Amniotic epithelial cell (primary cell): ENCODE results near the gene CAPSL.
"Not testable (repeated sequence)": the region's sequence is repeated elsewhere in the genome, so short reads cannot be mapped to it uniquely, and the experiment has no call there.

Experiments
- DNase-seq: peaks from one replicate; pipeline ENCODE4 v3.0.0-alpha.2; 2010; ENCODE audit warnings: low read depth

Gene CAPSL

DNA sequence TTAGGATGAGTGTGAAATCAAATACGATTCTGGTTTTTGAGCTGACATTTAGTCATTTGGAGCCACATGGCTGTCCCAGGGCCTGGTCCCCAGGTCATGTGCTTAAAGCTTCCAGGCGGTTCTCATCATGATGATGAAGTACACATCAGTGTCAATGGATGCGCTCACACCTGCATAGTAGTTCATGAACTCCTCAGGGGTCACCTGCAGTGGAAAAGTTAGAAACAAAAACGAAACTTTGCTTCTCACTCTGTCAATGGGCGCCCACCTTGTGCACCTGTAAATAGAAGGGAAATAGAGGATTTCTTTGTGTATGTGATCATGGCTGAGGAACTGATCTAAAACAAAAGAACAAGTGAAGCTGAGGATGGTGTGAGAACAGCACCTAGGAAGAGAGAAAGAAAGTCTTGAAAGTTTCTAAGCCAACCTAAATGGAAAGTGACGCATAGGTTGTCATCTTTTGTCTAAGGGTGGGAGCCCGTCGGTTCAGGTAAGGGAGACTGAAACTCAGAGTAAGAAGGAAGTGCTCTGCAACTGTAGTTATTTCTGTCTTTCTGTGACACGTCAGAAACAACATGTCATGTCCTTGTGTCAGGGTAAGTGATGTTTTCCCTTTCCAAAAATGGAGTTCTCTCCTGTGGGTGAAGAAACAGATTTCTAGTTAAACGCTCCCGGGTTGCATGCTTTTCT lies 33.8 kb downstream of the CAPSL start:
- no peak for DNase-seq

DNA sequence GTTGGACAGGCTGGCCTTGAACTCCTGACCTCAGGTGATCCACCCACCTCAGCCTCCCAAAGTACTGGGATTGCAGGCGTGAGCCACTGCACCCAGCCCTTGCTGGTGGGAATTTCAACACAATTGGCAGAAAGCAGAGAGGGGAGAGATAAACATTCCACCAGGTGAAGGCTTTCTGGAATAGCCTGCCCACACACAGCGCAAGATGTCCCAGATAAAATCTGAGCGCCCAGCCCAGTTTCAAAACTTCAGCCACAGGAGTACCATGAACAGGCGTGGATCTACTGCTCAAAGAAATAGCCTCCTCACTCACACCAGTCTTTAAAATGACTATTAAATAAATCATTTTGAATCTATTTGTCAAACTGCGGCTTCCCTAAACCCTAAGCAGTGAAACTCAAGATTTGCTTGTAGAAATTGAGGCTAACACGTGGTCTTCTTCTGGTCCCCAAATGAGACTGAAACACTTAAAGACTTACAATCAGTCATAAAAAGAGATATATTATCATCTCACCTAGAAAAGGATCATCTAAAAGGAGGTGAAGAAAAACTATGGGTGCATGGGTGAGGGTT lies 34.7 kb downstream of the CAPSL start:
- DNase-seq: peak; percentile 17

DNA sequence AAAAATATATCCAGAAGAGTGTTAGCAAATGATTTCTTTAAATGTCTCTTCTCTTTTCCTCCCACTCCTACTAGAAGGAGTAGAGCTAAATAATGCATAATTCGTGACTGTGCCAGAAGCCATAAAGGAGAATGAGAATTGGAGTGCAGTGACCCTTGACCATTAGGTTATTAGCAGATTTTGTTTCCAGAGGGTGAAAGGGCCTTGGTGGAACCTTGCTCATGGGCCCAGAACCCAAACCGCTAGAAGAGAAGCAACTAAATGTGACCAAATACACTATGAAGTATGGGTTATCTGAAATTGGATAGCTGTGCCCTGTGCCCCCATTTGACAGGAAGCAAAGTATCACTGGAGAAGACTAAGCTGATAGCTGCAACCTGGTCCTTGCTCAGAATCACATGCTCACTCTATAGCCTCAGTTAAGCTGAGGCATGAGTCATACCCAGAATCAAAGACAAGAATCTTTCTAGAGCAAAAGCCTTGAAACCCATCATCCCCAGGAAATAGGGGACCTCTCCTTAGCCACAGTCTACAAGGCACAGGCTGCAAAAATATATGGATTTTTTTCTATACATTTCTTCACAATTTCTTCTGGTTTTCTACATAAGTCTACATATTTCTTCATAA lies 36.3 kb downstream of the CAPSL start:
- DNase-seq: peak; percentile 53

DNA sequence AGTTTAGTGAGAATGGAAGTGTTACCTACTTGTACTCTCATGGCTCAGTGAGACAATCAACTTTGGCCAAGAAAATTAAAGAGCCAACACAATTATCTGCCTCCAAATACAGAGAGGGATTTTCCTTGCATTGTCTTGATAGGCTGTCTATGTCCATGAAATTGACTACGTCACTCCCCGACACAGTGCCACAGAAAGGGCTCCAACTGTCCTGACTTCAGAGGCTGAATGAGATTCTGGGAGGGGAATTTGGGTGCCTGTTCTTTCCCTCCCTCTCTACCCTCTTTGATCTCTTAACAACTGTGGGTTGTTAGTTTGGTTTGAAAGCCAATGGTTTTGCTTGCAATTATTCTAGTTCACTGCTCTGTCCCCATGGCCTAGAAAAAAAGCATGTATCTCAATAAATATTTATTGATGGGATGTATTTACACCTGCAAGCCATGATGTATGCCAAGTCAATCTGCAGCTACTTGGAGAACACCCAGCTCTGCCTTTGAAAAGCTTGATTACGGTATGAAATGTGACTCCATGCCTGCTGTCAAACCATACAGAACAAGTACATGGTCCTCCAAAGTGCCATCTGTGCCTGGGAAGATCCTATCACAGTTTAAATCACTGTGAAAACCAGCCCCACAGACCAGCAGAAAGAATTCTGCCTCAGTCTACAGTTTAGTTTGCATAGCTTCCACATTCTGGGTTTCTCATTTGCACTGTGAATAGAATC lies 37.3 kb downstream of the CAPSL start:
- DNase-seq: no peak

DNA sequence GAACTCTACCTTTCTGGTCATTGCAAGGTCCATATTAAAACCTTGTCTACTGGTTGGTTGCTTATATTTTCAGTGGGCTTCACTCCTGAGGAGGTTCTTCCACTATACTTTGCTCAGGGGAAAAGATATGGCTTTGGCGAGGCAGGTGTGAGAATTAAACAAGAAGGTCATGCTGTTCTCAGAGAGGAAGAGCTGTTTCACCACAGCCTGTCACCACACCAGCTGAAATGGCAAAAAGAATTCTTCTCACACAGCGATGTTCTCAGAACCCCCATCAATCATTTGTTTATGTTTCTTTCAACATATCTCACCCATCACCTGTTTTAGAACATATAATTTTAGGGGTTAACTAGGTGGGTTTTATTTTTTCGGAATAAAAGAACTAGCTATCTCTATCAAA lies 38.6 kb downstream of the CAPSL start:
- DNase-seq: no peak

DNA sequence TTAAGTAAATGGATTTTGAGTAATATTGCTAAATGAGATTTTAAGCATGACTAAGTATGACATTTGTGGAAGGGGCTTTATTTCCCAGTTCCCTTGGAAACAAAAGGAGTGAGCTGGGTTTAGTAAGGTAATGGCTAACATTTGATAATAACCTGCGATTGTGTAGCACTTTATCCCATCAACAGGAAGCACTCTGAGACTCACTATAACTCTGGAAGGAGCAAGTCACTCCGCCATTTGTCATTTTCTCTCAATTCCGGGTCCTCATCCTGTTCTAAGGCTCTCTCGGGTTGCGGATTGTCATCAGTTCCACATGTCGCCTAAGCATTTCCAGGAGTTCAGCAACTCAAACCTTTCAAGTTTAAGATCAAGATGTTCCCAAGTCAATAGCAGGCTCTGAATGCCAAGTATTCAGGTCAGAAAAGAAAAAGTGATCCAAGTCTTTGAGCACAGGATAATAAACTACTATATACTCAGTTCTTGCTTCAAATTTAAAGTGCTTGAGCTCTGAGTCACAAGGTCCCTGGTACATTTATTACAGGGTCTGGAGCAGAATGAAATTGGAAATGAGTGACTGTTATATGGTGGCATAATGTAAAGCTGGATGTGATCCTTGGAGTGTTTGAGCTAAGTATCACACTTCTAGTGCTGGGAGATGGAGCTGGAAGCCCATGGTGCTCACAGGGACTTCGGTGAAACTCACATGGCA lies 39.3 kb downstream of the CAPSL start:
- no peak for DNase-seq

DNA sequence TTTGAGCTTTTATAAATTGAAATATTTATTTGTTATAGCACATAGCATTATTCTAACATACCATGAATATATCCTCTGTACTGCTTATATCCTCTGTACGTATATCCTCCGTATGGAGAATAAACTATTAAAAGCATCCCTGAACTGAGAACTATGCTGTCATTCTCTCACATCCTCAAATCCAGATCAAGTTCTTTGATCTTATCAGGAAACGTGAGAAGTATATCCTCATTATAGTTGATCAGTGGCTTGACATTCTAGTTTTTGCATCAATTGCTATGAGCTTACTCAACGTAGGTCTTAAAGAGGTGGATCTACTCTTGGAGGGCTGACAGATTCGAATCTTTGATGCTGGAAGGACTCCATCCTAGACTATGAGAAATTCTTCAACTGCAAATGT lies 44.3 kb downstream of the CAPSL start:
- DNase-seq: no peak

DNA sequence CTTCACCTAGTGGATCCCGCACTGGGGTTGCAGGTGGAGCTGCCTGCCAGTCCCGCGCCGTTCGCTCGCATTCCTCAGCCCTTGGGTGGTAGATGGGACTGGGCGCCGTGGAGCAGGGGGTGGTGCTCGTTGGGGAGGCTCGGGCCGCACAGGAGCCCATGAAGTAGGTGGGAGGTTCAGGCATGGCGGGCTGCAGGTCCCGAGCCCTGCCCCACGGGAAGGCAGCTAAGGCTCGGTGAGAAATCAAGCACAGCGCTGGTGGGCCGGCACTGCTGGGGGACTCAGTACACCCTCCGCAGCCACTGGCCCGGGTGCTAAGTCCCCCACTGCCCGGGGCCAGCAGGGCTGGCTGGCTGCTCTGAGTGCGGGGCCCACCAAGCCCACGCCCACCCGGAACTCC lies 45.6 kb downstream of the CAPSL start:
- DNase-seq: not testable (repeated sequence)

DNA sequence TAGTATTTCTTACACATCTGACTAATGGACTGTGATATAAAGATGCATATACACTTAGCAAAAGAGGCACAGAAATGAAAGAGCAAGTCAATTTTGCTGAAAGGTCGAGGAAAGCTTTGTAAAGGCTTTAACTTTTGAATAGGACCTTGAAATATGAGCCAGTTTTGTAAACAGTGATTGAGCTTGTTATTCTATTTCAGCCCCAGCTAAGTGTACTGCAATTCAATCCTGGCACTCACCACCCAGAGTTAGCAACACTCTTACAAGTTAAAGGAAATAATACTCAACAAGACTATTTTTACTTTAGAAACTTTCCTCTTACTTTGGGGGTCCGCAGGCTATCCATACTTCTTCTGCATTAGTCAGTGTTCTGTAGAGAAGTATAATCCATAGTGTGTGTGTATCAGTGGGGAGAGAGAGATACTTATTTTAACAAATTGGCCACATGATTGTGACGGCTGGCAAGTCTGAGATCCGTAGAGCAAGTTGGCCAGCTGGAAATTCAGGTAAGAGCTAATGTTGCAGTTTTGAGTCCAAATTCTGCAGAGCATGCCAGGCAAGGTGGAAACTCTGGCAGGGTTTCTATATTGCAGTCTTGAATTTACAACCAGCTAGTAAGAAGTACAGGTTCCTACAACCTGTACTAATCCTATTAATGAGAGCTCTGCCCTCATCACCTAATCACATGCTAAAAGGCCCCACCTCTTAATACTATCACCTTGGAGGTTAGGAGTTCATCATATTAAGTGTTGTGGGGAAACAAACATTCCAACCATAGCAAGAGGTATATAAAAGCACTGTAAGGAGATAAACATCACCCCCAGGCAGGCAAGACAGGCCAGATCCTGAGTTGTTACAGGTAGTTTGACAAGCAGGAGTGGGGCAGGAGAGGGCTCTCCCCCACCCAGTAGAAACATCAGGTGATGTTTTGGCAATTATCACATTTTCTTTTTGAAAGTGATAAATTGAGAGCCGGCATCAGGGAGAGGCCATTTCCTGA lies 48.1 kb downstream of the CAPSL start:
- DNase-seq: no peak

DNA sequence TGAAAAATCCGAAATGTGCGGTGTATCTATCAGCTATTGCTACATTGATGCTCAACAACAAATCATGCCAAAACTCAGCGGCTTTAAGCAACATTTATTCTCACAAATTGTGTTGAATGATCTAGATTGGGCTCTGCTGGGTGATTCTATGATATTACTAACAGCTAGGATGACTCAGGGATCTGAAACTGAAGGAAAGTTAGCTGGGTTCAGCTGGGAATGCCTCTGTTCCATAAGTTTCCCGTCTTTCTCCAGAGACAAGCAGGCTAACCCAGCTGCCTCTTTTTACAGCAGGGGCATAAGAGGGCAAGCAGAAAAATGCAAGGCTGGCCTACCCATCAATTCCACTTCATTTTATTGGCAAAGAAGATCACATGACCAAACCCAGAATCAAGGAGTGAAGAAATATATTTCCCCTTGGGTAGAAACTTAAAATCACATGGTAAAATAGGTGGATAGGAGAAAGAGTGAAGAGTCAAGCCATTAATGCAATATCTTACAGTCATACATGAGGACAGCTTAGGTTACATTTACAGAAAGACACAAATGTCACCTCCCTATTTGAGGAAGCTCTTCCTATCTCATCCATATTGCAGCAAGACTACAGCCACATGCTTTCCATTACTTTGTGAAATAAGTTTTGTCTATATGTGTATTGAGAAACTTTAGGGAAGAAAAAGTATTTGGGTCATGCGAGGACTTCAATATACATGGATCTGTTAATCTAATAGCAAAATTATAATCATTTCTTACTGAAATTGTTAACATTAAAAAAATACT lies 50.9 kb downstream of the CAPSL start:
- DNase-seq: no peak

DNA sequence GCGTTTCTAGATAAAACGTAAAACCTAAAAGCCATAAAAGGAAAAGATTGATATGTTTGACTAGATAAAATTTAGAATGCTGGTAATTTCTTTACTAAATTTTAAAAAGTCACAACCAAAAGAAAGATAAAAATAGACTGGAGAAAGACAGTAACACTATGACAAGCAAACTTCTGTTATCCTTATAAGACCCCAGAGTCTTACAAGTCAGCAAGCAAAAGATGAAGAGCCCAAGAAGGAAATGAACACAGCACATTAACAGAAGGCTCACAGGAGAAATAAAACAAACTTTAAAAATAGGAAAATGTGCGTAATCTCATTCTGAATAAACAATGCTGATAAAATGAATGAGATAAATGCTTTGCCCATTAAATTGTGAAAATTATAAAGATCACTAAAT lies 52.0 kb downstream of the CAPSL start:
- no peak for DNase-seq

DNA sequence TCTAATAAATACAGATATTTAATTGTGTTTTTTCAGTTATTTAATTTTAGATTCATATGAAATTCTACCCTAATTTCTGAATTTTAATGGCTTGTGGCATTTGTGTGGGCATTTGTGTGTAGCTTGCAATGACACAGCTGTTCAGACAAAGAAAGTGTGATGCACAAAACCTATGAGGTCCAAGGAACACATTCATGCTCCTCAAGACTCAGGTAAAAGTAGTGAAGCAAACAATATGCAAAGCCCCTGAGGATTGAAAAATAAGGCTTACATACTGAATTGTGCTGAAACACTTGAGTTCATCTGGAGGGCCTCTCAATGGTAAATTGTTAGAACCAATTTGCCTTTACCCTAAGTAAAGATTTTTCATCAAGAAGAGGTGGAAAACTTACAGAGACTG lies 53.6 kb downstream of the CAPSL start:
- DNase-seq: no peak

DNA sequence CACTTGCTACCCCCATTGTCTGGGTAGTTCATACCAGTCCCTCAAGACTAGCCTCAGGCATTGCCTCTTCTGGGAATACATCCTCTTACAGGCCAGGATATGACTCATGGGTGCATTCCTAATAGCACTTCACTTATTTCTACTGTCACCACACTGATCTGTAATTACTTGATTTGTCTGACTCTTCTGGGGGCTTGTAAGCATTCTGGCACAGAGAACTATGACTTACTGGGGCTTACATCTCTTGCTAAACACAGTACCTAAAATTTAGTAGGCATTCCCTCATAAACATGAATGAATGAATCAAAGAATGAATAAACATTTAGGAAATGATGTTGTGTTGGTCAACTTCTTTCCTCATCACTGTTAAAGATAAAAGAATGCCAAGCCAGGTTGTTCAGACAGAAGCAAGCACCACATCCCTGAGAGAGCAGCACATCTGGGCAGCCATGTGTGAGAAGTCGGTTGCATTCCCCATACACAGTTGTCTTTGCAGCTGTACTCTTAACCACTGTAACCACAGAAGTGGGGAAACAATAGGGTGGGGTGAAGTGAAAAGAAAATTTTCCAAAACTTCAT lies 54.1 kb downstream of the CAPSL start:
- peak; percentile 82 for DNase-seq

DNA sequence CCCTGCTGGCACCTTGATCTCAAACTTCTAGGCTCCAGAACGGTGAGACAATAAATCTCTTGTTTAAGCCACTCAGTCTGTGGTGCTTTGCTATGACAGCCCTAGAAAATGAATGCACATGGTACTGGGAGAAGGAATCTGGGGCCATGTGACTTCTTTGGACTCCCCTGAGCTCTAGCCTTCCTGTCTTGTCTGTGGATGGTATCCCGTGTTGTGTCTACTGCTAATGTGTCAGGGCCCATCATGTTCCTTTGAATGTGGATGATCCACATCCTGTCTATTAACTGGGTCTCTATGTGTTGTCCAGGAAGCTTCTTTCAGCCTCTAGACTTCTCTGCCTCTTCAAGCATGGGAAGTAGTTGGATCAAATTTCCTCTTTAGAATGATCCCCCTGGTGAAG lies 56.7 kb downstream of the CAPSL start:
- DNase-seq: no peak

DNA sequence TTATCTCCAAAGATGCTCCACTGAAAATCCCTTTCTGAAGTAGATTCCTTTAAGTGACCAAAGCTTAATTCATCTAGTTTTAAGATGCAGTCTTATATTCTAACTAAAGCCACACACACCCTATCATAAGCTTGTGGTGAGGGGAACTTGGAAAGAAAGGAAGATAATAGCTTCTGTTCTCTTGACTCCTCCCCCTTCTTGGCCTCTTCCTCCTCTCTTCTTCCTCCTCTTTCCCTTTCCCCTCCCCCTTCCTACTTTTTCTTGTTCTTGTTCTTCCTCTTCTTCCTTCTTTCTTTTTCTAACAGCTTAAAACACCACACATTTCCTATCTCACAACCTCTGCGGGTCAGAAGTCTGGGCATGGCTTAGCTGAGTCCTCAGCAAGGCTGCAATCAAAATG lies 58.3 kb downstream of the CAPSL start:
- no peak for DNase-seq

DNA sequence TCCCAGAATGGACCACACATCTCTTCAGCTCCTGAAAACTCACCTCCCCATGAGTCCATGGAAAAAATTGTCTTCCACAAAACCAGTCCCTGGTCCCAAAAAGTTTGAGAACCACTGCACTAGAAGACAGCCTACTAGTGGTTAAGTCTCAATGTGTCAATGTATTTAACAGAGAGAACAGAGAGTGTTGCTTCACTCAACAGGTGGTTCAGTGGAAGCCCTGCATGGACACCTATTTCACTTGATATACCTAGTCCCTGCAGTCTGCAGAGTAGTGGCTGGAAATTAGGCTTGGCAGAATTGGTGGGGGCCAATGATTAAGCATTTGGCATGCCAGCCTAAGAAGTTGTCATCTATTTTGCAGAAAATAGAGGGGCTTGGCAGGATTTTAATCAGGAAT lies 58.8 kb downstream of the CAPSL start:
- no peak for DNase-seq

DNA sequence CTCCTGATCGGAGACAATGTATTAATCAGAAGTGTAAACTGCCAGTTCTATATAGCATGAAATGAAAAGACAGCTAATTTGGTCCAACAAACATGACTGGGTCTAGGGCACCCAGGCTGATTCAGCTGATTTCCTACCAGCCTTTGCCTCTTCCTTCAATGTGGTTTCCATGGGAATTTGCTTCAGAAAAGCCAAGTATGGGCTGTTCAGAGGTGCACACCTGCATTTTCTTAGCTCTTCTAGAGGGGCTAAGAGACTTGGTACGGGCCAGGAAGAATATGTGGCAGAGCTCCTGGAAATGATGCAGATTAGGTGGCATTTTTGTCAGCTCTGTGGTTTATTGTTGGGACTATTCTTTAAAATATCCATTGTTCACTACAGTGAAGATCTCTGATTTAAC lies 59.3 kb downstream of the CAPSL start:
- DNase-seq: no peak

DNA sequence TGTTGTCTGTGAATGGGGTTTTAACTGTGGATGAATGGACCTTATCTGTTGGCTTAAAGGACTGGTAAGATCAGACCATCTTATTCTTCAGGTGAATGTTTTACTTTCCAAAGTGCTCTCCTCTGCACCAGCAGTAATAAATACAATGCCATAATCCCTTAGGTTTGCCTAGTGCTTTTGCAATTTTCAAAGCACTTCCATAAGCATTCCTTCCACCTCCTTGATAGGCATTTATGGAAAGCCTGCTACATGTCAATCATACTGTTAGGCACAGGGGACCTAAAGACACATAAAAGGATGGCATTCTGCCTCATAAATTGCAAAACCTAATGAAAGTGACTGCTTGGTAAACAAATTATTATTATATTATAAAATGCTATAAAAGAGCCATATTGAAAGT lies 60.3 kb downstream of the CAPSL start:
- DNase-seq: no peak

DNA sequence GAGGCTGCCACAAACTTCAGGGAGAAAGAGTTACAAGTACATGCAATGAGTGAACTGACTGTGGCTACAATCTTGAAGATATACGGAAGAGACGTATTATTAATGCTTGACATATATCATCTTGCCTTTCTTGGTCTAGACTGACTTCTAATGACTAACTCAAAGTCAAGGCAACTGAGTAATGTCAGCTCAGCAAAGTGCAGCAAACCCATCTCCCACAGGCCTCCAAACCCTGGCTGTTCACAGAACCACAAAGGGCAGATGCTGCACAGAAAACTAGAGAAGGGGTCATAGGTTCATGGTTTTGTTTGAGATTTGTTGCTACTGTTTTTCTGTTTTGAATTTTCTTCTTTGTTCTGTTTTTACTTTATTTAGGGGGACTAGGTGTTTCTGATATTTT lies 60.8 kb downstream of the CAPSL start:
- DNase-seq: peak; percentile 51

DNA sequence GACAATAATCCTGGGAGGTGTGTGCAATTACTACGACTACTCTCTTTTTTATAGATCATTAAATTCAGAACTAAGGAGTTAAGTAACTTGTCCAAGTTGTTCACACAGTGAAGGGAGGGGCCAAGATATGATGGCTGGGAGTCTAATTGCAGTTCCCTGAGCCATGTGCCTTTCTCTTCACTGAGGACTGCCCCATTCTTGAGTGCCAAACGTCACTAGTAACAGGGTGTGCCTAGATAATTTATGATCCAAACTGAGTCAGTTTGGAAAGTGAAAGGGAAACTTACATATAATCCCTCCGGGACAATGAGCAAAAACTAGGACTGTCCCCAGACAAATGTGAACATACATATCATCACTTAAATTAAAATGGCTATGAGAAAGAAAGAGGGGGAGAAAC lies 61.5 kb downstream of the CAPSL start:
- no peak for DNase-seq
